T-helper 2 cell treated with Interferon-gamma antibody and Interleukin-4, amounts not matched to agents 100 ng/mL and 5 ng/mL, for 36 hours (primary cell): Measurements from ENCODE around the gene PTPMT1. TPM values are rescaled to one million over a fixed set of nuclear protein-coding genes. Genes with fewer than 3 reads are reported as not detected.
"Not testable (repeated sequence)": the region's sequence is repeated elsewhere in the genome, so short reads cannot be mapped to it uniquely, and the experiment has no call there.

Experiments
- intact Hi-C: fragments of 100-400 bp; cut with micrococcal nuclease; formaldehyde crosslinking; loops from one replicate; pipeline ENCODE4 v1.15.1; 2023
- total RNA-seq: library from RNA; stranded (reverse); gene quantifications from 2 replicates; pipeline ENCODE4 v1.2.3, GENCODE V29; 2022

The PTPMT1 gene, protein sequence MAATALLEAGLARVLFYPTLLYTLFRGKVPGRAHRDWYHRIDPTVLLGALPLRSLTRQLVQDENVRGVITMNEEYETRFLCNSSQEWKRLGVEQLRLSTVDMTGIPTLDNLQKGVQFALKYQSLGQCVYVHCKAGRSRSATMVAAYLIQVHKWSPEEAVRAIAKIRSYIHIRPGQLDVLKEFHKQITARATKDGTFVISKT
- 34.2 and 38.4 TPM in 2 replicates for total RNA-seq

DNA sequence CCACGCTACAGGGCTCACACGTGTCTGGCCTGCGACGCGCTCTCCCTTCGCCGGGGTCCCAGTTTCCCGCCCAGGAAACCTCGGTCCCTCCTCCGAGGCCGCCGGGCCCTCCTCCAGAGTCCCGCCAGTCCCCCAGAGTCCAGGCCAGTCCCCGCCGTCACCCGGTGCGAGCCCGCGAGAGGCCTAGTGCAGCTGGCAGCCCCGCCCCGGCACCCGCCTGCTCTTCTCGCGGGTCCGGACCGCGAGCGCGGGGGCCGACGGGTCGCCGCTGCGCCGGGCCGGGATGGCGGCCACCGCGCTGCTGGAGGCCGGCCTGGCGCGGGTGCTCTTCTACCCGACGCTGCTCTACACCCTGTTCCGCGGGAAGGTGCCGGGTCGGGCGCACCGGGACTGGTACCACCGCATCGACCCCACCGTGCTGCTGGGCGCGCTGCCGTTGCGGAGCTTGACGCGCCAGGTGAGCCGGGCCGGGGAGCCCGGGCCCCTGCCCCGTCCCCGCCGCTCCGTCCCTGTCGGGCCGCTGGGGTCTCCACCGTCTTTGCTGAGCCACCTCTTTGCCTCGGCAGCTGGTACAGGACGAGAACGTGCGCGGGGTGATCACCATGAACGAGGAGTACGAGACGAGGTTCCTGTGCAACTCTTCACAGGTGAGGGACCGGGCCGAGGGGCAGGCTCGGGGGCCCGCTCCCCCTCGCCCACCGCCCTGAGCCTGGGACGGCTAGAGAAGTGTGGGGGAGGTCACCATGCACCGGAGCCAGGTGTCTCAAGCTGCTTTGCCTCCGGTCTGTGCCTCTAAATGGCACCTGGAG lies at the start of gene PTPMT1:
Gene PTPMT1 (plus strand): TSS at position 260 of the 809 bp plus-strand sequence. CDS start 24 bp downstream, at position 284.
- intact Hi-C loops = loop anchor here (1.0 kb wide), 2 partner anchors 12 to 13 kb away; partner anchors contain the start of genes CELF1 and KBTBD4

DNA sequence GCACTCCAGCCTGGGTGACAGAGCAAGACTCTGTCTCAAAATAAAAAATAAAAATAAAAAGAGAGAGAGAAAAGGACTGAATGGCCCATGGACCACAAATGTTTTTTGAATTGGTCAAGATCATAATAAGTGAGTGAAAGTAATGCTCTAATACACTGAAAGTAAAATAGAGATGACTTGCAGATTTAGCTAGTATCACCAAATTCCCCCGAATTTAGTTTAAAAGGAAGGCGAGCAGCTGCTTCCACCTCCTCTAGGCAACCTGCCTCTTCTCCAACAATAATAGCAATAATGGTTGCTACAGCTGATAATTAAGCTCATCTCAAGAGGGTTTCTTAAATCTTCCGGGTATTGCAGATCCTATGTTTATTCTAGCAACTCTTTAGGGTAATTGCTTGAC lies 49.2 kb upstream of the PTPMT1 start:
- intact Hi-C loops = no loop called here

DNA sequence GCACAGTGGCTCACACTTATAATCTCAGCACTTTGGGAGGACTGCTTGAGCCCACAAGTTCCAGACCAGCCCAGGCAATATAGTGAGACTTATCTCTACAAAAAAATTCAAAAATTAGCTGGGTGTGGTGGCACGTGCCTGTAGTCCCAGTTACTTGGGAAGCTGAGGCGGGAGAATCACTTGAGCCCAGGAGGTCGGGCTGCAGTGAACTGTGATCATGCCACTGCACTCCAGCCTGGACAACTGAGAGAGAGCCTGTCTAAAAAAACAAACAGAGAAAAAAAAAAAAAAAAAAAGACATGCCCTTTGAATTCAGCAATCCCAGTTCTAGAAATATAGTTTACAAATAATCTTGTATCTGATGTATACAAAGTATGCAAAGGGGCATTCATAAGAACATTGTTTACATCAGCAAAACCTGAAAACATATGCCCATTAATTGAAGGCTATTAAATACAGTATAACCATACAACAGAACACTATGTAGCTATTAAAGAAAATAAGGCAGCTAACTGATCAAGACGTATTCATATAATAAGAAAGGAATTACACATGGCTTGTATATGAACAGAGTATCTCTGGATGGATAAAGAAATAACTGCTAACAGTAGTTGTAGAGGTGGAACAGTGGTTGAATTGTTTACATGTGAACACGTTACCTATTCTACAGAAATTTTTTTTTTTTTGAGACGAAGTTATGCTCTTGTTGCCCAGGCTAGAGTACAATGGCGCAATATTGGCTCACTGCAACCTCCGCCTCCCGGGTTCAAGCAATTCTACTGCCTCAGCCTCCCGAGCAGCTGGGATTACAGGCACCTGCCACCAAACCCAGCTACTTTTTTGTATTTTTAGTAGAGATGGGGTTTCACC lies 48.2 kb upstream of the PTPMT1 start:
- intact Hi-C loops = no loop called here

- intact Hi-C loops = no loop called here
These were observed 47.0 kb upstream of the PTPMT1 start for GRCh38 chr11:47518212-47518964.

GRCh38 chr11:47523490-47524225 lies 41.7 kb upstream of the PTPMT1 start:
- intact Hi-C loops = no loop called here

- intact Hi-C loops = no loop called here
These were observed 41.0 kb upstream of the PTPMT1 start for GRCh38 chr11:47524291-47524874.

GRCh38 chr11:47526032-47526431 lies 39.4 kb upstream of the PTPMT1 start:
- intact Hi-C loops = not testable (repeated sequence)

GRCh38 chr11:47527186-47527585 lies 38.2 kb upstream of the PTPMT1 start:
- intact Hi-C loops = no loop called here

GRCh38 chr11:47529951-47530350 lies 35.4 kb upstream of the PTPMT1 start:
- intact Hi-C loops = no loop called here

DNA sequence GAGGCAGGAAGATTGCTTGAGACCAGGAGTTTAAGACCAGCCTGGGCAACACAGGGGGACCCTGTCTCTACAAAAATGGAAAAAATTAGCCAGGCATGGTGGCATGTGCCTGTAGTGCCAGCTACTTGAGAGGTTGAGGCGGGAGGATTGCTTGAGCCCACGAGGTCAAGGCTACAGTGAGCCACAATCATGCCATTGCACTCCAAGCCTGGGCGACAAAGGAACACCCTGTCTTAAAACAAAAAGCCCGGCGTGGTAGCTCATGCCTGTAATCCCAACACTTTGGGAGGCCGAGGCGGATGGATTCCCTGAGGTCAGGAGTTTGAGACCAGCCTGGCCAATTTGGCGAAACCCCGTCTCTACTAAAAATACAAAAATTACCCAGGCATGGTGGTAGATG lies 34.7 kb upstream of the PTPMT1 start:
- intact Hi-C loops = not testable (repeated sequence)

- intact Hi-C loops = no loop called here
These were observed 33.7 kb upstream of the PTPMT1 start for GRCh38 chr11:47531666-47532065.

- intact Hi-C loops = no loop called here
These were observed 32.7 kb upstream of the PTPMT1 start for GRCh38 chr11:47532597-47533213.

- intact Hi-C loops = no loop called here
These were observed 31.7 kb upstream of the PTPMT1 start for GRCh38 chr11:47533690-47534151.

DNA sequence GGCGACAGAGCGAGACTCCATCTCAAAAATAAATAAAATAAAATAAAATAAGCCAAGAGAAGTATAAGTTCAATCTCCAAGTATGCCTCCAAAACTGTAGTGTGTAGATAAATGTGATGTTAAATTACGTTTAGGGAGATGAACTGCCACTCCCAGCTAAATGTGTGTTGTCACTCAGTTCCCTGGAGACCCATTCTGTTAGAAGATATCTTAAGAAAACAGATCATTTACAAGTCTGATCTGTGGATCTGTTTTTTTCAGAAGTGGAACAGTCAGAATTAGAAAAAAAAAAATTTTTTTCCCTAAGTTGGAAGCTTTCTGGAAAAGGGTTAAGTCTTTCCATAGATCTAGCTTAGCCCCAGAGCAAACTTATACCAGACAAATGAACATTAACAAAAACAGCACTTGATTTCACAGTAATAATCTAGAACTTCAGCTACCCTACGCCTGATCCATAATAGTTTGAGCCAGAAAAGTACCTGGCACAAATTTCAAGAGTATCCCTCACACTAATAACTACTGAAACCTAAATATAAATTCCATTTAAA lies 30.6 kb upstream of the PTPMT1 start:
- intact Hi-C loops = no loop called here

DNA sequence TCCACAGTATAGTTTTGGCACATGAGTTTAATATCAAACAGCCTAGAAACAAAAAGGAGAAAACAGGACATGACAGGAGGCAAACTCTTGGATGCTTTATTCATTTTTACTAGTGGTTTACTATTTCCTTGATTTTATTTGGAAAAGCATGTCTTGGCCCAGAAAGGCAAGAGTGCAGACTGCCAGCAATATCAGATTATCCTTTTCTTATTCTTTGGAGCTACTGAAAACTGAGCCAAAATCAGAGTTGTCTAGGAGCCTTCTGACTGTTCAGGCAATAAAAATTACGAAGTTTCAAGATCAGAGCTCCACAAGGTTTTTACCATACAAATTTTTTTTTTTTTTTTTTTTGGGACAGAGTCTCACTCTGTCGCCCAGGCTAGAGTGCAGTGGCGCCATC lies 28.5 kb upstream of the PTPMT1 start:
- intact Hi-C loops = no loop called here

GRCh38 chr11:47538741-47539565 lies 26.4 kb upstream of the PTPMT1 start:
- intact Hi-C loops = no loop called here

GRCh38 chr11:47539681-47540039 lies 25.7 kb upstream of the PTPMT1 start:
- intact Hi-C loops = no loop called here

GRCh38 chr11:47541070-47541469 lies 24.3 kb upstream of the PTPMT1 start:
- intact Hi-C loops = no loop called here
